CD8-positive, alpha-beta memory T cell (primary cell): ENCODE data around the gene TBRG1. TPM values are rescaled to one million over a fixed set of nuclear protein-coding genes. Genes with fewer than 3 reads are reported as not detected.

Source experiments
- CTCF ChIA-PET: fragments of 350-600 bp; sonication (Branson Sonifier 250); formaldehyde crosslinking; loops from one replicate; lab custom pipeline; 2021; ENCODE audit warnings: antibody characterized with exemption; lab: Charles Lee
- POLR2A ChIA-PET: fragments of 350-600 bp; sonication (Branson Sonifier 250); formaldehyde crosslinking; loops from one replicate; lab custom pipeline; 2021; ENCODE audit warnings: antibody characterized with exemption; lab: Charles Lee
- DNase-seq, 5 donors: peaks; one replicate each; pipeline versions ENCODE4 v3.0.0 to v3.0.0-alpha.2; 2020 to 2022; ENCODE audit warnings: mixed read lengths in 1 of 5
- H3K27ac ChIP-seq: one replicate; pipeline ENCODE4 v1.7.0; 2013; ENCODE audit warnings: low read depth, mild to moderate bottlenecking, low read length, moderate library complexity
- H3K27me3 ChIP-seq: 2 replicates; pipeline ENCODE4 v1.7.0; 2013; ENCODE audit warnings: low read length, mild to moderate bottlenecking; ENCODE audit not compliant: insufficient read depth, poor library complexity, severe bottlenecking
- H3K36me3 ChIP-seq: 2 replicates; pipeline ENCODE4 v1.7.0; 2013; ENCODE audit warnings: mild to moderate bottlenecking, low read length, moderate library complexity; ENCODE audit not compliant: insufficient read depth
- H3K4me1 ChIP-seq: 2 replicates; pipeline ENCODE4 v1.7.0; 2013; ENCODE audit warnings: mild to moderate bottlenecking, low read length, moderate library complexity; ENCODE audit not compliant: insufficient read depth
- H3K4me3 ChIP-seq: 2 replicates; pipeline ENCODE4 v1.7.0; 2013; ENCODE audit warnings: mild to moderate bottlenecking, low read length
- H3K9me3 ChIP-seq: 2 replicates; pipeline ENCODE4 v1.7.0; 2013; ENCODE audit warnings: mild to moderate bottlenecking, low read length
- H3K27ac Mint-ChIP-seq, 8 donors: one replicate each; pipeline ENCODE4 v1.8.0; 2020 to 2021; ENCODE audit warnings: mixed read lengths in 8 of 8, mild to moderate bottlenecking in 6 of 8, inconsistent platforms in 3 of 8, moderate library complexity in 3 of 8
- H3K27me3 Mint-ChIP-seq, 2 donors: one replicate each; pipeline ENCODE4 v1.8.0; 2020 to 2021; ENCODE audit warnings: mixed read lengths in 2 of 2, mild to moderate bottlenecking in 1 of 2, moderate library complexity in 1 of 2
- H3K36me3 Mint-ChIP-seq, 3 donors: one replicate each; pipeline ENCODE4 v1.8.0; 2020 to 2021; ENCODE audit warnings: mixed read lengths in 3 of 3, inconsistent platforms in 1 of 3, mild to moderate bottlenecking in 1 of 3
- H3K4me1 Mint-ChIP-seq, 3 donors: one replicate each; pipeline ENCODE4 v1.8.0; 2020 to 2021; ENCODE audit warnings: mixed read lengths in 3 of 3, inconsistent platforms in 1 of 3, mild to moderate bottlenecking in 1 of 3
- H3K4me3 Mint-ChIP-seq, 7 donors: one replicate each; pipeline ENCODE4 v1.8.0; 2020 to 2021; ENCODE audit warnings: mixed read lengths in 7 of 7, mild to moderate bottlenecking in 6 of 7, moderate library complexity in 4 of 7, inconsistent platforms in 2 of 7
- H3K9me3 Mint-ChIP-seq, 5 donors: one replicate each; pipeline ENCODE4 v1.8.0; 2020 to 2022; ENCODE audit warnings: mixed read lengths in 5 of 5, mild to moderate bottlenecking in 3 of 5, moderate library complexity in 2 of 5, inconsistent platforms in 1 of 5
- polyA plus RNA-seq: library from polyadenylated mRNA; unstranded; fragments of 300-500 nt; fragmentation: Illumina TruSeq; gene quantifications from one replicate; pipeline ENCODE4 v1.2.3, GENCODE V29; 2021
- total RNA-seq, 2 experiments: library from RNA; stranded (reverse); gene quantifications; one replicate each; pipeline ENCODE4 v1.2.3, GENCODE V29; 2021

The TBRG1 gene
- total and polyA plus RNA-seq, 3 experiments from 2014 or later, result 36.3 to 49.5 (median 38.4) TPM

DNA sequence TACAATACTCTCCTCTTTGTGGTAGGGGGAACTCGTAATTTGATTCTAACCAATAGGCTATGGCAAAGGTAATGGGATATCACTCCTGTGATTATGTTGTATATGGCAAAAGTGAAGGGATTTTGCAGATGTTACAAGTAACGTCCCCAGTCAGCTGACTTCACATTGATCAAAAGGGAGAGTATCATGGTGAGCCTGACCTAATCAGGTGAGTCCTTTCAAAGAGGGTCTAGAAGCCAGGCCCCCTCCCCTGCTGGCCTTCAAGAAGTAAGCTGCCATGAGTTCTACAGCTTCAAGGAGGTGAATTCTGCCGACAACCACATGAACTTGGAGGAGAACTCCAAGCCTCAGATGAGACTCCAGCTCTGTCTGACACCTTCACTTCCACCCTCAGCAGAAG is 20.0 kb downstream of the TBRG1 start:
- H3K4me1 Mint-ChIP-seq, result no peaks in the 10 kb centered on the region
- Histone ChIP-seq H3K36me3 (no peaks in the 10 kb centered on the region), H3K27ac (no peak overlapping the region), H3K9me3 (no peaks in the 10 kb centered on the region), H3K4me1 (no peaks in the 10 kb centered on the region), H3K27me3 (no peaks in the 10 kb centered on the region), H3K4me3 (no peak overlapping the region)
- peak overlapping the region in 1 of 8 donors; percentile 49 for H3K27ac Mint-ChIP-seq
- H3K27me3 Mint-ChIP-seq, result peaks cover 0 to 2% of the 10 kb centered on the region in 2 donors
- no peak overlapping the region for H3K4me3 Mint-ChIP-seq
- H3K9me3 Mint-ChIP-seq, result no peaks in the 10 kb centered on the region
- POLR2A ChIA-PET, result no interaction called here
- DNase-seq, result no peak
- CTCF ChIA-PET, result interaction anchor here (1.2 to 3.6 kb wide), 3 partner anchors 103 to 195 kb away, joined by 3 to 36 read pairs (median 3); no protein-coding TSS in a partner anchor
- peaks cover 0 to 9% (median 4%) of the 10 kb centered on the region in 3 donors for H3K36me3 Mint-ChIP-seq

DNA sequence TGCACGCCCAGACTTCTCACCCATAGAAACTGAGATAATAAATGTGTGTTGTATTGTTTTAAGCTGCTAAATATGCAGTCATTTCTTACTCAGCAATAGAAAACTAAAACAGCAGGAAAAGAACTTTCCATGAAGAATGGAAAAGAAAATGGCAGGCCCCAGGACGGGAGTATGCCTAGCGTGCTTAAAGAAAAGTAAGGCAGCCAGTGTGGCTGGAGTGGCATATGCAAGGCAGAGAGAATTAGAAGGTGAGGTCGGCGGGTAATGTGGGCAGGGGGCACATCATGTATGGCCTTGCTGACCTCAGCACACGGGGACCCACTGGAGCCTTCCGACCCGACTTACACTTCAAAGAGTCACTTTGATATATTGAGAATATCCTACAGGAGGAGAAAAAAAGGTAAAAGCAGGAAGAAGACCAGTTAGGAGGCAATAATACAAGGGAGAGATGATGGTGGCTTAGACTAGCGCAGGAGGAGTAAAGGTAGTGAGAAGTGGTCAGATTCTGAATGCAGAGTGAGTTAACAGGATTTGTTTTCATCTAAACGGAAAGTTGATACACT is 20.5 kb downstream of the TBRG1 start:
- Mint-ChIP-seq H3K9me3 (no peaks in the 10 kb centered on the region), H3K36me3 (peaks cover 0 to 5% (median 2%) of the 10 kb centered on the region in 3 donors), H3K4me3 (no peak overlapping the region), H3K27ac (peak overlapping the region in 2 of 8 donors; percentile 49 to 86), H3K4me1 (no peaks in the 10 kb centered on the region), H3K27me3 (no peaks in the 10 kb centered on the region)
- no peaks in the 10 kb centered on the region for H3K9me3 ChIP-seq
- no peak overlapping the region for H3K27ac ChIP-seq
- no peak for DNase-seq
- no peak overlapping the region for H3K4me3 ChIP-seq
- no peaks in the 10 kb centered on the region for H3K27me3 ChIP-seq
- ChIA-PET CTCF (interaction anchor here (1.2 to 3.6 kb wide), 6 partner anchors 13 to 195 kb away, joined by 3 to 36 read pairs (median 4); no protein-coding TSS in a partner anchor), POLR2A (no interaction called here)
- H3K4me1 ChIP-seq, result no peaks in the 10 kb centered on the region
- H3K36me3 ChIP-seq, result no peaks in the 10 kb centered on the region

DNA sequence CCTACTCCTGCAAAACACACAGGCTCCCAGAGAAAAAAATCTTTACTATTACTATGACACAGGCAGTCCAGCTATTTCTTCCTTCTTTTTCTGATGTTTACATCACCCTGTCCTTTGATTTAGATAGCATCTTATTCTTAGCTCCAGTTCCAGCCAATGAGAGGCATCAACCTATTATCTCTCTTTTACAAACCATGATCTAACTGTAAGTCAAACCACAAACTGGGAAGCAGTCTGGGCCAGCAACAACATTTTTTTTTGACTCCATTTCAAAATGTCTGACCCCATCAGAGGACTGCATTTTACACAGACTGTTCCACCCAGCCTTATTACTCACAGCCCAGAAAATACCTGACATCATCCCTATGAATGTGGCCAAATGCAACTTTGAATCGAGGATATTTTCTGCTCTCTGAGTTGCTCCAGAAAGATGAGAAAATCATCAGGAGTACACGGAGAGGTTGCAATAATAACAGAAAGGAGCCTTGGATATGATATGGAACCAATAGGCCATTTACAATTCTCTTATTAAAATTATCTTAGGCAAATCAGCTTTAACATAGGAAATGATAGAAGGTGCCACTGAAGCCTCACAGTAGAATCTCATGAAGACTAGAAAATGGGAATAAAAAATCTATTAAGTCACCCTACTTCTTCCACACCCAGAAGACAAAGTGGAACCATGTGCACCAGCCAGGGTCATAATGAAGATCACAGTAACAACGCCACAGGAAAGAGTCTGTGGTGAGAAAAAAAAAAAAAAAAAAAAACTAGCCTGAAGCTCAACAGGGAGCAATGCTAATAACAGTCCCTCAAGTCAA is 21.2 kb downstream of the TBRG1 start:
- Mint-ChIP-seq H3K4me1 (no peaks in the 10 kb centered on the region), H3K36me3 (peaks cover 0 to 1% (median 0%) of the 10 kb centered on the region in 3 donors), H3K27me3 (no peaks in the 10 kb centered on the region), H3K27ac (no peak overlapping the region), H3K4me3 (no peak overlapping the region), H3K9me3 (no peaks in the 10 kb centered on the region)
- POLR2A ChIA-PET, result no interaction called here
- Histone ChIP-seq H3K27me3 (no peaks in the 10 kb centered on the region), H3K4me3 (no peak overlapping the region), H3K9me3 (no peaks in the 10 kb centered on the region), H3K36me3 (no peaks in the 10 kb centered on the region), H3K27ac (peak overlapping the region; percentile 19), H3K4me1 (no peaks in the 10 kb centered on the region)
- no peak for DNase-seq
- CTCF ChIA-PET, result interaction anchor here (1.0 to 3.6 kb wide), 9 partner anchors 10 to 194 kb away, joined by 3 to 36 read pairs (median 4); no protein-coding TSS in a partner anchor

DNA sequence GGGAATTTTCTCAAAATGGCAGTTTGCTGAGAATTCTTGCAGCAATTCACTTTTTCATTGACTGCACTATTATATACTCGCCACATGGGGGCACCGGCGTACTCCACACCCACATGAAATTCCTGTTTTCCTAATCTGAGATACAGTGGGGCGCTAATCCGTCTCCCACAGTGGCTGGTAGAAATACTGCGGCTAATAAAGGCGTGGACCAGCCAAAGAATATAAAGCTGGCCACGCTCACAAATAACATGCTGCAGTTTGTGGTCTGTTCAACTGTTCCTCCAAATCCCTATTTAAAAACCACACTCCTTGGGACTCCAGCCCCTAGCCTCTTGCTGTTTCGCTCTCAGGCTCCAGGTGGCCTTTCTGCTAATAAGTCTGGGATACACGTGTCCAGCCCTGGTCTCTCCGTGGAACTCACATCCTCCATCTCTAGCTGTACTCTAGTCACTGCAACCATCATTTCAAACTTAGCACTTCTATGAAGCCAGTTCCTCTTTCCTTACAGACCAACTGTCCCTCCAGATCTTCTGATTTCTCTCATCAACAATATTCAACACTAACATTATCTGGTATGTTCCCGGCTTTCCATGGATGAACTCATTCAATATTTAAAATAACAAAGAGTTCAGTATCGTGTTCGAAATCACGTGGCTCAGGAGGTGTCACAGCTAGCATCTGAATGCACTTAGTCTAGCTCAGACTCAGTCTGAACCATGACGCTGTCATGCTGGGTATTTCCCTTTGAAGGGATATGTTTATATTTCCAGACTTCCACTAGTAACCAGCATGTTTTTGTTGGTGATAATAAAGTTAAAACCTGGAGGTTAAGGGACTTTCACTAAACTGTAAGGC is 22.0 kb downstream of the TBRG1 start:
- peak in 3 of 5 donors; percentile 2 to 30 (median 7) for DNase-seq
- POLR2A ChIA-PET, result no interaction called here
- no peaks in the 10 kb centered on the region for H3K27me3 ChIP-seq
- H3K4me3 ChIP-seq, result no peak overlapping the region
- H3K27ac Mint-ChIP-seq, result no peak overlapping the region
- no peak overlapping the region for H3K4me3 Mint-ChIP-seq
- H3K36me3 ChIP-seq, result no peaks in the 10 kb centered on the region
- no peaks in the 10 kb centered on the region for H3K4me1 Mint-ChIP-seq
- H3K4me1 ChIP-seq, result no peaks in the 10 kb centered on the region
- H3K27ac ChIP-seq, result no peak overlapping the region
- no peaks in the 10 kb centered on the region for H3K9me3 Mint-ChIP-seq
- no peaks in the 10 kb centered on the region for H3K9me3 ChIP-seq
- no peaks in the 10 kb centered on the region for H3K27me3 Mint-ChIP-seq
- CTCF ChIA-PET, result interaction anchor here (0.7 to 3.6 kb wide), 13 partner anchors 9 to 193 kb away, joined by 3 to 36 read pairs (median 4); no protein-coding TSS in a partner anchor
- H3K36me3 Mint-ChIP-seq, result no peaks in the 10 kb centered on the region

DNA sequence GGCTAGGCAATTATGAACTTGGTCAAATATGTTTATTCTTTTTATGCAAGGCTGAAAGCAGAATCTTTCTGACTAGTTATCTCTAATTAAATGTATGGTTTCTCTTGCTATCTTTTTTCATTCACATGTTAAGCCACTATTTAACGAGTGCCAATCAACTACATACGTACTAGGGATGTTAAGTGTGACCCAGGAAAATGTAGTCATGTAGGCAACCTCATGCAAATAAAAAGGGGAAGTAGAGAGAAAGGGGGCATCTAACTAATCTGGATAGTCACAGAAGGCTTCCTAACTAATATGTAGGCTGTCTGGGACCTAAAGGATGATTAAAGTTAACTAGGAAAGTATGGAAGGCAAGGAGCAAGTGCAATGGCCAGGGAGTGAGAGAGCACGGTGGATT is 23.5 kb downstream of the TBRG1 start:
- CTCF ChIA-PET, result no interaction called here
- DNase-seq, result no peak
- POLR2A ChIA-PET, result no interaction called here
- Histone ChIP-seq H3K36me3 (no peaks in the 10 kb centered on the region), H3K27me3 (no peaks in the 10 kb centered on the region), H3K9me3 (no peaks in the 10 kb centered on the region), H3K27ac (no peak overlapping the region), H3K4me1 (no peaks in the 10 kb centered on the region), H3K4me3 (no peak overlapping the region)
- H3K4me1 Mint-ChIP-seq, result no peaks in the 10 kb centered on the region
- H3K27me3 Mint-ChIP-seq, result no peaks in the 10 kb centered on the region
- H3K36me3 Mint-ChIP-seq, result peaks cover 0 to 2% (median 0%) of the 10 kb centered on the region in 3 donors
- no peaks in the 10 kb centered on the region for H3K9me3 Mint-ChIP-seq
- no peak overlapping the region for H3K4me3 Mint-ChIP-seq
- H3K27ac Mint-ChIP-seq, result no peak overlapping the region

DNA sequence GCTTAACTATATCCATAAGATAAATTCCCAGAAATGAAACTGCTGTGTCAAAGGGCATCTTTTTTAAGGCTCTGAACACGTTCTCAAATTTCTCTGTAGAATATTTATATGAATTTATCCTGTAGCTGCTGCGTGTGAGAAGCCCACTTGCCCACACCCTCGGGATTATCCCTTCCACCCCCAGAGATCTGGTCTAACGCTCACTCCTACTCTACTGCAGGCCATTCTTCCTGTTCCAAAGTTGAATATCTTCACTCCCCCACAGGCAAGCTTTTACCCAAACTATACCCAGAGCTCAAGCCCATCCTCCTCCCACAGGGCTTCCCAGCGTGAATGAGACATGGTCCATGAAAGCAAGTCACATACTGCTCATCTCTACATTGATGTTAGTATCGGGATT is 25.9 kb downstream of the TBRG1 start:
- H3K27ac Mint-ChIP-seq, result no peak overlapping the region
- no peaks in the 10 kb centered on the region for H3K4me1 Mint-ChIP-seq
- ChIA-PET CTCF (interaction anchor here (1.0 to 1.6 kb wide), 2 partner anchors 16 to 98 kb away, joined by 3 to 4 read pairs; no protein-coding TSS in a partner anchor), POLR2A (no interaction called here)
- H3K27me3 Mint-ChIP-seq, result no peaks in the 10 kb centered on the region
- Histone ChIP-seq H3K4me1 (no peaks in the 10 kb centered on the region), H3K4me3 (no peak overlapping the region), H3K9me3 (no peaks in the 10 kb centered on the region), H3K27ac (no peak overlapping the region), H3K36me3 (no peaks in the 10 kb centered on the region), H3K27me3 (no peaks in the 10 kb centered on the region)
- DNase-seq, result no peak
- H3K9me3 Mint-ChIP-seq, result no peaks in the 10 kb centered on the region
- no peak overlapping the region for H3K4me3 Mint-ChIP-seq
- peaks cover 0 to 8% (median 6%) of the 10 kb centered on the region in 3 donors for H3K36me3 Mint-ChIP-seq

GRCh38 chr11:124656774-124657630 is 34.3 kb downstream of the TBRG1 start:
- H3K4me3 ChIP-seq, result no peak overlapping the region
- no peaks in the 10 kb centered on the region for H3K4me1 ChIP-seq
- no peaks in the 10 kb centered on the region for H3K27me3 ChIP-seq
- DNase-seq, result no peak
- no peaks in the 10 kb centered on the region for H3K9me3 ChIP-seq
- Mint-ChIP-seq H3K36me3 (peaks cover 0 to 12% (median 12%) of the 10 kb centered on the region in 3 donors), H3K4me1 (no peaks in the 10 kb centered on the region), H3K9me3 (no peaks in the 10 kb centered on the region), H3K27me3 (no peaks in the 10 kb centered on the region), H3K27ac (no peak overlapping the region), H3K4me3 (peak overlapping the region in 1 of 7 donors; percentile 18)
- POLR2A ChIA-PET, result no interaction called here
- no peaks in the 10 kb centered on the region for H3K36me3 ChIP-seq
- CTCF ChIA-PET, result interaction anchor here (1.4 kb wide), 1 partner anchor 13 kb away, joined by 3 read pairs; no protein-coding TSS in a partner anchor
- no peak overlapping the region for H3K27ac ChIP-seq
